ENCODE data around the gene ZBTB40.

The ZBTB40 gene

DNA sequence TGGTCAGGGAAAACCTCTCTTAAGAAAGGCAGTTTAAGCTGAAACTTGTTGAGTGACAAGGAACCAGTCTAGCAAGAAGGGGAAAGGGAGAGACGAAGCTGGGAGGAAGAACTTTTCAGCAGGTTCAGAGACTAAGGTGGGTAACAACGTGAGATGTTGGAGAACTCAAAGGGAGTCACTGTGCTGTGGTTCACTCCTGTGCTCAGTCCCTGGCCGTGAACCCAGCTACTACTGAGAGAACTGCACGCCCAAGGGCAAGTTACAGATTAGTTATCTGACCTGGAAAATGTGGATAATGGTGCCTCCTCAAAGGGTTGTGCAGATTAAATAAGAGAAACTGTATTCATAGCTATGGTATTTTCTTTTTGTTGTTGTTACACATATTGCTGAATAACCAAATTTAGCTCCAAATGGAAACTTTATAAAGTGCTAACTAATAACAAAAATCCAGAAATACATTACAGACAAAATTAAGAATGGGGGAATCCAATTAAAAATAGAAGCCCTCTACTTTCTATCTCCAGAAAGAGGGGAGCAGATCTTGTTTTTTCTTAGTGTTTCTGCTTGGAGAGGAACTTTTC is 2.9 kb downstream of the ZBTB40 start:
- no peaks in the 10 kb centered on the region for H3K4me1 ChIP-seq (ENCODE audit: control insufficient read depth, insufficient read depth, low read length, poor library complexity, severe bottlenecking)
- H3K9me3 ChIP-seq (ENCODE audit: control insufficient read depth, low read length) = peaks cover 7% of the 10 kb centered on the region
- H3K36me3 ChIP-seq (ENCODE audit: control insufficient read depth, insufficient read depth, low read length) = no peaks in the 10 kb centered on the region
- no peak overlapping the region for H3K4me3 ChIP-seq (ENCODE audit: extremely low read depth, insufficient read depth, low read length, poor library complexity, severe bottlenecking)
- H3K27ac ChIP-seq (ENCODE audit: low read depth, low read length, severe bottlenecking) = no peak overlapping the region
- WGBS, 2 experiments (ENCODE audit: insufficient coverage in 2 of 2) = 84 to 92% methylated on average over 4 of the region's 4 CpGs

DNA sequence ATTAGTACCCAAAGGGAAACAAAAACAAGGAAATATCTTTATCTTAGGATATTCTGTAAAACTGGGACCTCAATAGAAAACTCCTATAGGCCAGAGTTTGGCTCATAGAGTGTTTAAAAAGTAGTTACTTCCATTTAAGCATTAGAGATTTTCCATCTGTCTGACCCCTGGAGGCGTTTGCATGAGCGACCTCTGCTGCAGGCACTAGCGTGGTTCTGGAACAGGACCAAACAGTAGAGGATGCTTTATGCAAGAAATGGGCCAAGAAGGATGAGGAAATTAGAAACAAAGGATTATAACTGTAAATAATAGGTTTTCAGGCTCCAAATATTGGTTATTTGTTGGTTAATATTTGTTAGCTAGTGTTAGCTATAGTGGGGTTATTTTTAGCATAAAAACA is 5.7 kb downstream of the ZBTB40 start:
- Histone ChIP-seq H3K36me3 (ENCODE audit: control insufficient read depth, insufficient read depth, low read length) (no peaks in the 10 kb centered on the region), H3K4me1 (ENCODE audit: control insufficient read depth, insufficient read depth, low read length, poor library complexity, severe bottlenecking) (no peaks in the 10 kb centered on the region), H3K9me3 (ENCODE audit: control insufficient read depth, low read length) (no peaks in the 10 kb centered on the region), H3K27ac (ENCODE audit: low read depth, low read length, severe bottlenecking) (no peak overlapping the region), H3K4me3 (ENCODE audit: extremely low read depth, insufficient read depth, low read length, poor library complexity, severe bottlenecking) (no peak overlapping the region)
- WGBS, 2 experiments (ENCODE audit: insufficient coverage in 2 of 2) = 90 to 96% methylated on average over 3 of the region's 3 CpGs

DNA sequence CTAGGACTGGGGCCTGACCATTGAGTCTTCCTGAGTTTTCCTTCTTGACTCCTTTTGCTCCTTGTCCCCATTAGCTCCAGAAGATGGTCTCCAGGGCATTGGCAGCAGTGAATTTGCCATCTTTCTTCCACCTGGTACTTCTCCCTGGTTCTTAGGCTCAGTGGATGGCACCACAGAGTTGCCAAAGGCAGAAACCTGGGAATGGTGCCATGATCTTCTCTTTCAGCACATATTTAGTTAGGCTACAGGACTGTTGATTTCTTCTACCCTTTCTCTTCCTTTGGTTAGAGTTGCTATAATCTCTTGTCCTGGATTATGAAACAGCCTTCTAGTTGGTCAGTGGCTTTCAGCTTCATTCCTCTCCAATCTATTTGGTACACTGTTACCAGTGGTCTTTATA is 6.2 kb downstream of the ZBTB40 start:
- Histone ChIP-seq H3K9me3 (ENCODE audit: control insufficient read depth, low read length) (no peaks in the 10 kb centered on the region), H3K27ac (ENCODE audit: low read depth, low read length, severe bottlenecking) (no peak overlapping the region), H3K4me3 (ENCODE audit: extremely low read depth, insufficient read depth, low read length, poor library complexity, severe bottlenecking) (no peak overlapping the region)

DNA sequence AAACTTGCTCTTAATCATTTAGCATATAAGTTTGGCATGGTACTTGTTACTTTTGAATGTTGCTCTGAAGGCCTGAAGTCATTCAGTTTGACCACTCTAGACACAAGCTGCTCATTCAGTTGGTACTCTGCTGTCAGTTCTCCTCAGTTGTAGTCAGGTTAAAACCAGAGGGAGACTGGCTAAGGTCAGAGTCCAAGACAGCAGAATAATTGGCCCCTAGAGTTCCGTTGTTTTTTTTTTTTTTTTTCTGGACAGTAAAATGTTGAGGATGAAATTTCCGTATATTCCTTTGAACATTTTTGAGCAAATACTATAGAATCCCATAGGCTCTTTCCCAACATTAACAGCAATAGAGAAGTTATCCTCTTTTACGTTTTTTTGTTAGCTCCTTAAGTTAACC is 9.4 kb downstream of the ZBTB40 start:
- Histone ChIP-seq H3K4me3 (ENCODE audit: extremely low read depth, insufficient read depth, low read length, poor library complexity, severe bottlenecking) (no peak overlapping the region), H3K9me3 (ENCODE audit: control insufficient read depth, low read length) (peaks cover 10% of the 10 kb centered on the region), H3K27ac (ENCODE audit: low read depth, low read length, severe bottlenecking) (no peak overlapping the region), H3K4me1 (ENCODE audit: control insufficient read depth, insufficient read depth, low read length, poor library complexity, severe bottlenecking) (no peaks in the 10 kb centered on the region), H3K36me3 (ENCODE audit: control insufficient read depth, insufficient read depth, low read length) (no peaks in the 10 kb centered on the region)
- WGBS, 2 experiments (ENCODE audit: insufficient coverage in 2 of 2) = no CpG with 5 or more reads among the region's 3 CpGs

More for the DNA sequence above, 6.2 kb downstream of the ZBTB40 start:
- no peaks in the 10 kb centered on the region for H3K36me3 ChIP-seq (ENCODE audit: control insufficient read depth, insufficient read depth, low read length)
- H3K4me1 ChIP-seq (ENCODE audit: control insufficient read depth, insufficient read depth, low read length, poor library complexity, severe bottlenecking) = no peaks in the 10 kb centered on the region

DNA sequence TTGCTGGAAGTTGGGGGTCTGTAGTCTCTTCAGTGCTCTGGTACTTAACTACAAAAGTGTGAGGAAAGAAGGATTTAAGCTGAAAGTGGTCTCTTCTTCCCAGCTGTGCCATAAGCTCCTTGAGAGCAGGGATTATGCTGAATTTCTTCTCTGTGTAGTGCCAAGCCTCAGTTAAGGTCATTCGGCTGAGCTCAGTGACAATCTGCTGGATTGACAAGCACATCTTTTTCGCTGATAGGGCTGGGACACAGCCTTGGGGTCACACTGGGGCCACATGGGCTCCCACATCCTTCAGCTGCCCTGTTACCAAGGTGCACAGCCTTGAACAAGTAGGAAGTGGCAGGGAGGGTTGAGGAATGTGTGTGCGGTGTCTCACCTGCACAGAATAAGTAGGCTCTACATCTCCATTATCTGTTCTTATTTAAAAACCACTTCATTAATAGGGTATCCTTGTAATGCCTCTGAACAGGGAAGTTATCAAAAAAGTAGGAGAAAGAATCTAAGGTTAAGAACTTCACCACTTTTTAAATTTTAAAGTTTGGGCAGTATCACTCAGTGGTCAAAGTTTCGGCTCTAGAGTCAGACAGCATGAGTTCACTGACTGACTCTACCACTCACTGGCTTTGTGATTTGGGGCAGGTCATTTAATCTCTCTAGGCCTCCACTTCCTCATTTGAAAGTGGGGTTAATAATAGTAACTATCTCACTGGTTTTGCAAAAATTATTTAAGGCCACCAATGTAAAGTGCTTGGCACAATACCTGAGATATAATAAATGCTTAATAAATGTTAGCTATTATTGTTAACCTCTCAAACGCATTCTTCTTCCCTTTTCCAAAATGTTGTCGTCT is 10.3 kb downstream of the ZBTB40 start:
- Histone ChIP-seq H3K4me3 (ENCODE audit: extremely low read depth, insufficient read depth, low read length, poor library complexity, severe bottlenecking) (no peak overlapping the region), H3K27ac (ENCODE audit: low read depth, low read length, severe bottlenecking) (no peak overlapping the region), H3K36me3 (ENCODE audit: control insufficient read depth, insufficient read depth, low read length) (no peaks in the 10 kb centered on the region), H3K4me1 (ENCODE audit: control insufficient read depth, insufficient read depth, low read length, poor library complexity, severe bottlenecking) (no peaks in the 10 kb centered on the region), H3K9me3 (ENCODE audit: control insufficient read depth, low read length) (peaks cover 10% of the 10 kb centered on the region)
- WGBS, 2 experiments (ENCODE audit: insufficient coverage in 2 of 2) = 89 to 95% methylated on average over 2 to 3 of the region's 6 CpGs

DNA sequence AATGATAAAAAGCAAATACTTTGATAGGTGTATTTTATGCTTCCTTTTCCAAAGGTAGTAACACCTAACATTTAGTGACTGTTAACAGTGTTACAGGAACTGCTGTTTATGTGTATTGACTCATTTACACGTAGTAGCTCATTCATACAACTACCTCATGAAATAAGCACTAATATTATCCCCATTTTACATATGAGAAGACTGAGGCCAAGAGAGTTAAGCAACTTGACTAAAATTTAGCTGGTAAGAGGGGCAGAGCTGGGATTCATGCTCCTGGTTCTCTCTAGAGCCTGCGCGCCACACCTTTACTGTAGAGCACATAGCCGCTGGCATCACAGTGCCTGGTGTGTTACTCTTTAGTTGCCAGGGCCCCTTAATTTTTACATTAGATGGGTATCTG is 11.3 kb downstream of the ZBTB40 start:
- no peak overlapping the region for H3K4me3 ChIP-seq (ENCODE audit: extremely low read depth, insufficient read depth, low read length, poor library complexity, severe bottlenecking)
- H3K27ac ChIP-seq (ENCODE audit: low read depth, low read length, severe bottlenecking) = no peak overlapping the region
- H3K36me3 ChIP-seq (ENCODE audit: control insufficient read depth, insufficient read depth, low read length) = no peaks in the 10 kb centered on the region
- 96 to 100% methylated on average over 1 to 3 of the region's 4 CpGs for WGBS, 2 experiments (ENCODE audit: insufficient coverage in 2 of 2)
- no peaks in the 10 kb centered on the region for H3K4me1 ChIP-seq (ENCODE audit: control insufficient read depth, insufficient read depth, low read length, poor library complexity, severe bottlenecking)
- peaks cover 10% of the 10 kb centered on the region for H3K9me3 ChIP-seq (ENCODE audit: control insufficient read depth, low read length)

DNA sequence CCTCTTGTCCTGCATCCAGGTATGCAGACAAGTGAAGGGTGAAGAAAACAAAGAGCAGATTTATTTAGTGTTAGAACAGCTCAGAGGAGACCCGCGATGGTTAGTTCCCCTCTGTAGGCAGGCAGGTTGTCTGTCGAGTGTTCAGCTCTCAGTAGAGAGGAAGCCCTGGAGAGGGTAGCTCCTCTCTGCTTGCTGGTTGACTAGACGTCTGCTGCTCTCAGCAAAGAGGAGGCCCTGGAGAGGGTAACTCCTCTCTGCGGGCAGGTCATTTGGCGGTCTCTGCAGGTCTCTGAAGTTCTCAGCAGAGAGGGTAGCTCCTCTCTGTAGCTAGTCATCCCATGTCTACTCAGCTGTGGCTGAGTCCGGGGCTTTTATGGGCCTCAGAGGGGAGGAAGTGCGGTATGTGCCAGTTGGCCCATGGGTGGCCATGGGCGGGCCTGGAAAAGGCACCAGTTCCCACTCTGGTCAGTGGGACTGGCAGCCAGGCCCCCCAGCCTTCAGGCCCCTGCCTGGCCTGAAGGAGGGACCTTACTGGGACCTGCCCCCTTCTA is 13.4 kb downstream of the ZBTB40 start:
- 80 to 92% methylated on average over 7 to 9 of the region's 9 CpGs for WGBS, 2 experiments (ENCODE audit: insufficient coverage in 2 of 2)
- no peak overlapping the region for H3K4me3 ChIP-seq (ENCODE audit: extremely low read depth, insufficient read depth, low read length, poor library complexity, severe bottlenecking)
- peaks cover 10% of the 10 kb centered on the region for H3K9me3 ChIP-seq (ENCODE audit: control insufficient read depth, low read length)

DNA sequence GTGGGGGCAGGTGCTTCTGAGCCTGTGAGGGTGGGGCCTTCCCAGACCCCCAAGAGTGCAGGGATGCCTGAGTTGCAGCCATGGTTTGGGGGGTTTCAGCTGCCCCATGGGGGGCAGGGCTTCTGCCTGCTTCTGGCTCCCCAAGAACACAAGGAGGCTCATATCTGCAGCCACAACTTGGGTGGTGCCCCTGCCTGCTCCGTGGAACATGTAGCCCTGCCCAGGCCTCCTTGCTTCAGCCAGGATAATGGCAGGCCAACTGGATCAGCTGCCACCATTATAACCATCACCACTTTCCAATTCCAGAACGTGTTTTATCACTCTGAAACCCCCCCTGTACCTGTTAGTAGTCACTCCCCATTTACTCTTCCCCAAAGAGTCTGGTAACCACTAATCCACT is 14.0 kb downstream of the ZBTB40 start:
- Histone ChIP-seq H3K4me1 (ENCODE audit: control insufficient read depth, insufficient read depth, low read length, poor library complexity, severe bottlenecking) (no peaks in the 10 kb centered on the region), H3K36me3 (ENCODE audit: control insufficient read depth, insufficient read depth, low read length) (no peaks in the 10 kb centered on the region), H3K9me3 (ENCODE audit: control insufficient read depth, low read length) (peaks cover 10% of the 10 kb centered on the region), H3K4me3 (ENCODE audit: extremely low read depth, insufficient read depth, low read length, poor library complexity, severe bottlenecking) (no peak overlapping the region), H3K27ac (ENCODE audit: low read depth, low read length, severe bottlenecking) (no peak overlapping the region)
- 87 to 100% methylated on average over 1 to 2 of the region's 2 CpGs for WGBS, 2 experiments (ENCODE audit: insufficient coverage in 2 of 2)

More for the DNA sequence above, 13.4 kb downstream of the ZBTB40 start:
- Histone ChIP-seq H3K27ac (ENCODE audit: low read depth, low read length, severe bottlenecking) (no peak overlapping the region), H3K36me3 (ENCODE audit: control insufficient read depth, insufficient read depth, low read length) (no peaks in the 10 kb centered on the region), H3K4me1 (ENCODE audit: control insufficient read depth, insufficient read depth, low read length, poor library complexity, severe bottlenecking) (no peaks in the 10 kb centered on the region)

DNA sequence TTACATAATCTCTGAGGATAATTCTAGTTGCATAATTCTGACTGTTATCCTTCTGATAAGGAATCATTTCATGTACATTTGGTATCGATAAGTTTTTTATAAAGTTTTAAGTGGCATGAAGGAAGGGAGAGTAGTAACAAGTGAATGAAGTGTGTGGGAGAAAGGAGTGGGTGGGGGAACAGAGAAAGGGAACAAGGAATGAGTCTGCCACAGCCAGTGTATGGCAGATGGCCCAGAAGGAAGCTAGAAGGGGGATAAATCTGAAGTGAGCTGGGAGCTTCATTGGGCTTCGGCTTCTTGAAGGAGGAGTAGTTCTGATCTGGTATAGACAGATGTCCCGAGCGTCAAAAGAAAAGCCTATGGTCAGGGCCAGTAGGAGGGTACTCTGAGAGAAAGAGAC is 18.6 kb downstream of the ZBTB40 start:
- Histone ChIP-seq H3K36me3 (ENCODE audit: control insufficient read depth, insufficient read depth, low read length) (no peaks in the 10 kb centered on the region), H3K4me3 (ENCODE audit: extremely low read depth, insufficient read depth, low read length, poor library complexity, severe bottlenecking) (no peak overlapping the region), H3K4me1 (ENCODE audit: control insufficient read depth, insufficient read depth, low read length, poor library complexity, severe bottlenecking) (no peaks in the 10 kb centered on the region), H3K27ac (ENCODE audit: low read depth, low read length, severe bottlenecking) (no peak overlapping the region), H3K9me3 (ENCODE audit: control insufficient read depth, low read length) (peaks cover 4% of the 10 kb centered on the region)
- WGBS, 2 experiments (ENCODE audit: insufficient coverage in 2 of 2) = 90 to 91% methylated on average over 2 to 4 of the region's 4 CpGs

DNA sequence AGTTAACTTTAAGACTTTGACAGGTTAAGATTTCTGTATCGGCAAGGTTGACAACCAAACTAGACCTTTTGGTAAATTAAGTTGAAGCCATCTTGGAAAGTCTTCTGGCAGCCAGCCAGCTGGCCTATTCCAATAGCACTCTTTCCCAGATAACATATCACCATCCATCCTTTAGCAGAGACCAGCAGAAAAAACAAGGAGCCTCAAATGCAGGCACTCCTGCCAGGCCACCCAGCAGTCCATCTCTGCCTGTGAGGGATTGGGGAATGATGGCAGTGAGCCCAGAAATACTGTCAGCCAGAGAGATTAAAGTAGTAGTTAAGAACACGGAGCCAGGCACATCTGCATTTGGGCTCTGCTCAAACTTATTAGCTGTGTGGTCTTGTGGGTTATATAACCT is 19.4 kb downstream of the ZBTB40 start:
- Histone ChIP-seq H3K27ac (ENCODE audit: low read depth, low read length, severe bottlenecking) (no peak overlapping the region), H3K9me3 (ENCODE audit: control insufficient read depth, low read length) (no peaks in the 10 kb centered on the region), H3K4me1 (ENCODE audit: control insufficient read depth, insufficient read depth, low read length, poor library complexity, severe bottlenecking) (no peaks in the 10 kb centered on the region), H3K4me3 (ENCODE audit: extremely low read depth, insufficient read depth, low read length, poor library complexity, severe bottlenecking) (no peak overlapping the region), H3K36me3 (ENCODE audit: control insufficient read depth, insufficient read depth, low read length) (no peaks in the 10 kb centered on the region)
- whole genome bisulfite sequencing, 2 experiments (ENCODE audit: insufficient coverage in 2 of 2) = 71 to 100% methylated on average over 1 of the region's 2 CpGs

DNA sequence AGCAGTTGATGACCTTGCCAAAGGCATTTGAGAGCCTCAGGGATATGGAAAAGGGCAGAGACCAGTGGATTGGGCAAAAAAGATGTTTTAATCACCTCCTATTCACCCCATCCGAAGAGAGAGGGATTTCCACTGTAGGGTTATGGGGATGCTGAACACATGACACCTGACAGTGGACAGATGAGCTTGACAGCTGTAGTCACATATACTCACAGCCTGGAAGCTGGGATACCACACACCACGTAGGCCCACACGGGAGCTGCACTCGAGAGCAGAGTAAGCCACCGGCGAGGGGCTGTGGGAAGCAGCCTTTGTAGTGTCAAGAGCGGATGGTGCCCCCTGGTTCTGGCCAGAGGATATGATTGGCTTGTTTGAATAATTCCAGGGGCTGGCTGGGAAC is 20.0 kb downstream of the ZBTB40 start:
- Histone ChIP-seq H3K4me1 (ENCODE audit: control insufficient read depth, insufficient read depth, low read length, poor library complexity, severe bottlenecking) (no peaks in the 10 kb centered on the region), H3K9me3 (ENCODE audit: control insufficient read depth, low read length) (no peaks in the 10 kb centered on the region), H3K36me3 (ENCODE audit: control insufficient read depth, insufficient read depth, low read length) (no peaks in the 10 kb centered on the region), H3K27ac (ENCODE audit: low read depth, low read length, severe bottlenecking) (no peak overlapping the region), H3K4me3 (ENCODE audit: extremely low read depth, insufficient read depth, low read length, poor library complexity, severe bottlenecking) (no peak overlapping the region)
- 89 to 92% methylated on average over 2 to 3 of the region's 7 CpGs for WGBS, 2 experiments (ENCODE audit: insufficient coverage in 2 of 2)

All from mesodermal cell (in vitro differentiated cells).